HG03045 (cell line): ENCODE results near the gene TRABD2A.
"Not testable (repeated sequence)": the region's sequence is repeated elsewhere in the genome, so short reads cannot be mapped to it uniquely, and the experiment has no call there.

ENCODE experiments used
- ATAC-seq: cut with Tn5 transposase; IDR thresholded peaks from one replicate; pipeline ENCODE4 v1.9.1; 2021; ENCODE audit warnings: mild to moderate bottlenecking, moderate library complexity; ENCODE audit not compliant: unreplicated experiment

The TRABD2A gene

DNA sequence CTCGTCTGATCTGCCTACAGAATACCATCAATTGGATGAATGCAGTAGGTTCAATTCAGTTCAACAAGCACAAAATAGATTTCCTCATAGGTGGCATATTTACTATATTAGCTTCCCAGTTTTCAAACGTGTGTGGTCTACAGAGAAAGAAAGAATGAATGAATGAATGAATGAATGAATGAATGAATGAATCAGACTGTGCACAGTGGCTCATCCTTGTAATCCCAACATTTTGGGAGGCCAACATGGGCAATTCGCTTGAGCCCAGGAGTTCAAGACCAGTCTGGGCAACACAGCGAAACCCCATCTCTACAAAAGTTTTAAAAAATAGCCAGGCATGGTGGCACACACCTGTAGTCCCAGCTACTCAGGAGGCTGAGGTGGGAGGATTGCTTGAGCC lies 94.9 kb downstream of the TRABD2A start:
- ATAC-seq = no peak

- no peak for ATAC-seq
Measured at GRCh38 chr2:84782717-84783442, 98.0 kb downstream of the TRABD2A start.

- no peak for ATAC-seq
Measured at GRCh38 chr2:84781942-84782716, 98.8 kb downstream of the TRABD2A start.

- no peak for ATAC-seq
Measured at GRCh38 chr2:84779781-84780180, 101.1 kb downstream of the TRABD2A start.

DNA sequence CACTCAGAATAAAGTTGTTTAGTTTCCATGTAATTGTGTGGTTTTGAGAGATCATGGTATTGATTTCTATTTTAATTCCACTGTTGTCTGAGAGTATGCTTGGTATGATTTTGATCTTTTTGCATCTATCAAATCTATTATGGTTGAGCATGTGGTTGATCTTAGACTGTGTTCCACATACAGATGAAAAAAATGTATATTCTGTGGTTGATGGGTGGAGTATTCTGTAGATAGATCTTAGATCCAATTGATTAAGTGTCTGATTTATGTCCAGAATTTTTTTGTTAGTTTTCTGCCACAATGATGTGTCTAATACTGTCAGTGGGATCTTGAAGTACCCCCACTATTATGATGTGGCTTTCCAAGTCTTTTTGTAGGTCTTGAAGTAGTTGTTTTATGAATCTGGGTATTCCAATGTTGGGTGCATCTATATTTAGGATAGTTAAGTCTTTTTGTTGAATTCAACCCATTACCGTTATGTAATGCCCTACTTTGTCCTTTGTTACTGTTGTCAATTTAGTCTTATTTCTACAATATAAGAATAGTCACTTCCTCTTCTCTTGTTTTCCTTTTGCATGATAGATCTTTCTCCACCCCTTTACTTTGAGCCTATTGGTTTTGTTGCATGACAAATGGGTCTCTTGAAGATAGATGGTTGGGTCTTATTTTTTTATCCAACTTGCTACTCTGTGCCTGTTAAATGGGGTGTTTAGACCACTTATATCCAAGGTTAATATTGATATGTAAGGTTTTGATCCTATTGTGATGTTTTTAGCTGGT lies 101.8 kb downstream of the TRABD2A start:
- no peak for ATAC-seq

GRCh38 chr2:84776011-84776410 lies 104.9 kb downstream of the TRABD2A start:
- ATAC-seq = no peak

- not testable (repeated sequence) for ATAC-seq
Measured at GRCh38 chr2:84773562-84773961, 107.3 kb downstream of the TRABD2A start.
